SK-N-SH (cell line): ENCODE results near the gene DMBT1.

Source experiments
- CTCF ChIP-seq: fragments of 200-600 bp; sonication (generic); IDR thresholded peaks from 2 replicates; pipeline ENCODE4 v1.6.1; 2017; ENCODE audit warnings: antibody characterized with exemption, mild to moderate bottlenecking, moderate library complexity
- EP300 ChIP-seq, 2 experiments: IDR thresholded peaks; 2 replicates each; pipeline versions ENCODE4 v1.4.0 to v1.6.1; 2012; ENCODE audit warnings: borderline replicate concordance in 1 of 2, low read depth in 1 of 2, low read length in 1 of 2
- EZH2phosphoT487 ChIP-seq: fragments of 200-600 bp; sonication (generic); IDR thresholded peaks from 2 replicates; pipeline ENCODE4 v1.6.1; 2017; ENCODE audit warnings: low read depth, mixed run types, mild to moderate bottlenecking, antibody characterized with exemption, moderate library complexity, borderline replicate concordance
- FOXJ3 ChIP-seq: sonication (generic); formaldehyde crosslinking; IDR thresholded peaks from 2 replicates; pipeline ENCODE4 v1.5.1; 2020; ENCODE audit warnings: mild to moderate bottlenecking, missing genetic modification reagents
- FOXM1 ChIP-seq: IDR thresholded peaks from 2 replicates; pipeline ENCODE4 v1.4.0; 2012; ENCODE audit warnings: low read depth, mild to moderate bottlenecking
- JUND ChIP-seq: IDR thresholded peaks from 2 replicates; pipeline ENCODE4 v1.4.0; 2012
- MEF2A ChIP-seq: IDR thresholded peaks from 2 replicates; pipeline ENCODE4 v1.4.0; 2012; ENCODE audit warnings: low read depth, borderline replicate concordance
- NFIC ChIP-seq: IDR thresholded peaks from 2 replicates; pipeline ENCODE4 v1.4.0; 2012; ENCODE audit warnings: borderline replicate concordance
- POLR2AphosphoS5 ChIP-seq: IDR thresholded peaks from 2 replicates; pipeline ENCODE4 v1.6.1; 2012; ENCODE audit warnings: low read depth, low read length
- RFX5 ChIP-seq: IDR thresholded peaks from 2 replicates; pipeline ENCODE4 v1.6.1; 2012; ENCODE audit warnings: mild to moderate bottlenecking, improper control_type of control experiment, low read length
- USF1 ChIP-seq: IDR thresholded peaks from 2 replicates; pipeline ENCODE4 v1.4.0; 2012; ENCODE audit warnings: low read depth, borderline replicate concordance
- USF2 ChIP-seq: fragments of 150-350 bp; IDR thresholded peaks from 2 replicates; pipeline ENCODE4 v1.6.1; 2017; ENCODE audit warnings: antibody characterized with exemption, low read length, low read depth, borderline replicate concordance
- TF ChIP-seq, protein P1 (sequence below): IDR thresholded peaks from 2 replicates; pipeline ENCODE4 v1.4.0; 2012; ENCODE audit warnings: low read depth
- TF ChIP-seq, protein P2 (sequence below): IDR thresholded peaks from 2 replicates; pipeline ENCODE4 v1.4.0; 2012; ENCODE audit warnings: low read depth, borderline replicate concordance

- no peak for TF ChIP-seq CTCF
- TF ChIP-seq FOXM1: no peak
- no peak for TF ChIP-seq MEF2A
- TF ChIP-seq USF1: no peak
- TF ChIP-seq EP300 (IDR thresholded peaks at IDR 0.05; ENCODE audit: borderline replicate concordance in 1 of 2, low read depth in 1 of 2, low read length in 1 of 2): no peak
- TF ChIP-seq, protein P1, sequence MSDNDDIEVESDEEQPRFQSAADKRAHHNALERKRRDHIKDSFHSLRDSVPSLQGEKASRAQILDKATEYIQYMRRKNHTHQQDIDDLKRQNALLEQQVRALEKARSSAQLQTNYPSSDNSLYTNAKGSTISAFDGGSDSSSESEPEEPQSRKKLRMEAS: no peak
- TF ChIP-seq POLR2AphosphoS5: no peak
- no peak for TF ChIP-seq EZH2phosphoT487
- TF ChIP-seq USF2: no peak
- TF ChIP-seq FOXJ3 (CRISPR knock-in tag): no peak
- TF ChIP-seq RFX5: no peak
- TF ChIP-seq JUND: no peak
- TF ChIP-seq NFIC: no peak
- TF ChIP-seq, protein P2, sequence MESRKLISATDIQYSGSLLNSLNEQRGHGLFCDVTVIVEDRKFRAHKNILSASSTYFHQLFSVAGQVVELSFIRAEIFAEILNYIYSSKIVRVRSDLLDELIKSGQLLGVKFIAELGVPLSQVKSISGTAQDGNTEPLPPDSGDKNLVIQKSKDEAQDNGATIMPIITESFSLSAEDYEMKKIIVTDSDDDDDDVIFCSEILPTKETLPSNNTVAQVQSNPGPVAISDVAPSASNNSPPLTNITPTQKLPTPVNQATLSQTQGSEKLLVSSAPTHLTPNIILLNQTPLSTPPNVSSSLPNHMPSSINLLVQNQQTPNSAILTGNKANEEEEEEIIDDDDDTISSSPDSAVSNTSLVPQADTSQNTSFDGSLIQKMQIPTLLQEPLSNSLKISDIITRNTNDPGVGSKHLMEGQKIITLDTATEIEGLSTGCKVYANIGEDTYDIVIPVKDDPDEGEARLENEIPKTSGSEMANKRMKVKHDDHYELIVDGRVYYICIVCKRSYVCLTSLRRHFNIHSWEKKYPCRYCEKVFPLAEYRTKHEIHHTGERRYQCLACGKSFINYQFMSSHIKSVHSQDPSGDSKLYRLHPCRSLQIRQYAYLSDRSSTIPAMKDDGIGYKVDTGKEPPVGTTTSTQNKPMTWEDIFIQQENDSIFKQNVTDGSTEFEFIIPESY: no peak
Observed at GRCh38 chr10:122630526-122630925, 70.0 kb downstream of the DMBT1 start.
